HEK293T (cell line): Measurements from ENCODE around the gene SLC35F3.

Source experiments
- BHLHE40 ChIP-seq: fragments of 450-650 bp; IDR thresholded peaks from 2 replicates; pipeline ENCODE4 v1.6.1; 2016; ENCODE audit warnings: mild to moderate bottlenecking, moderate library complexity, borderline replicate concordance
- SP1 ChIP-seq: fragments of 450-650 bp; IDR thresholded peaks from 2 replicates; pipeline ENCODE4 v1.6.1; 2017
- TARDBP ChIP-seq: fragments of 450-650 bp; IDR thresholded peaks from 2 replicates; pipeline ENCODE4 v1.6.1; 2016
- ZNF384 ChIP-seq: fragments of 450-650 bp; IDR thresholded peaks from 2 replicates; pipeline ENCODE4 v1.6.1; 2016
- TF ChIP-seq, protein P1 (sequence below): fragments of 450-650 bp; IDR thresholded peaks from 2 replicates; pipeline ENCODE4 v1.6.1; 2016

DNA sequence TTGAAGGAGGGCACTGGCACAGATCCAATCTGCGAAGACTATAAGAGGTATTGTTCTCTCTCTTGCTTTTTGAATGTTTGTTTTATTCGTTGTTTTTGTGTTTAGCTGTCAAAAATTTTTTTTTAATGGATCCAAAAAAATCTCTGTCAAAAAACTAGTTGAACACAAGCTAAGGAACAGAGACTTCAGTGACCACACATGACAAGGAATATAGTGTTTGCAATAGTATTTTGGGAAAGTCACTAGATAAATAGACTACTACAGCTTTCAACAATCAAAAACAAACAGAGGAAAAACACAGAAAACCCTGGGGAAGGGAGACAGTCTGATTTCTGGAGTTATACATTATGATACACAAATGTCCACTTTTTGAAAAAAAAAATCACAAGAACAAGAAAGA is 431.9 kb downstream of the SLC35F3 start:
- TF ChIP-seq ZNF384 (no peak), SP1 (no peak), BHLHE40 (no peak), TARDBP (no peak)
- TF ChIP-seq, protein P1, sequence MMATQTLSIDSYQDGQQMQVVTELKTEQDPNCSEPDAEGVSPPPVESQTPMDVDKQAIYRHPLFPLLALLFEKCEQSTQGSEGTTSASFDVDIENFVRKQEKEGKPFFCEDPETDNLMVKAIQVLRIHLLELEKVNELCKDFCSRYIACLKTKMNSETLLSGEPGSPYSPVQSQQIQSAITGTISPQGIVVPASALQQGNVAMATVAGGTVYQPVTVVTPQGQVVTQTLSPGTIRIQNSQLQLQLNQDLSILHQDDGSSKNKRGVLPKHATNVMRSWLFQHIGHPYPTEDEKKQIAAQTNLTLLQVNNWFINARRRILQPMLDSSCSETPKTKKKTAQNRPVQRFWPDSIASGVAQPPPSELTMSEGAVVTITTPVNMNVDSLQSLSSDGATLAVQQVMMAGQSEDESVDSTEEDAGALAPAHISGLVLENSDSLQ, result no peak
